Nephron progenitor cell (in vitro differentiated cells): ENCODE results near the gene INSR.

Experiments used
- DNase-seq: peaks from one replicate; pipeline ENCODE4 v3.0.0; 2021
- H3K27ac Mint-ChIP-seq: 2 replicates; pipeline ENCODE4 v1.8.0; 2021; ENCODE audit warnings: mild to moderate bottlenecking, moderate library complexity, mixed read lengths
- H3K27me3 Mint-ChIP-seq: 2 replicates; pipeline ENCODE4 v1.8.0; 2021; ENCODE audit warnings: mild to moderate bottlenecking, low read depth, mixed read lengths; ENCODE audit not compliant: poor library complexity
- H3K36me3 Mint-ChIP-seq: 2 replicates; pipeline ENCODE4 v1.8.0; 2021; ENCODE audit warnings: low read depth, mixed read lengths
- H3K4me1 Mint-ChIP-seq: 2 replicates; pipeline ENCODE4 v1.8.0; 2021; ENCODE audit warnings: mixed read lengths
- H3K4me3 Mint-ChIP-seq: 2 replicates; pipeline ENCODE4 v1.8.0; 2021; ENCODE audit warnings: mild to moderate bottlenecking, moderate library complexity, mixed read lengths
- H3K9me3 Mint-ChIP-seq: 2 replicates; pipeline ENCODE4 v1.8.0; 2021; ENCODE audit warnings: mild to moderate bottlenecking, moderate library complexity, mixed read lengths
- TF ChIP-seq, protein P1 (sequence below): fragments of 200-600 bp; sonication (generic); IDR thresholded peaks from 2 replicates; pipeline ENCODE4 v1.5.0; 2021; ENCODE audit warnings: antibody characterized with exemption

The INSR gene

DNA sequence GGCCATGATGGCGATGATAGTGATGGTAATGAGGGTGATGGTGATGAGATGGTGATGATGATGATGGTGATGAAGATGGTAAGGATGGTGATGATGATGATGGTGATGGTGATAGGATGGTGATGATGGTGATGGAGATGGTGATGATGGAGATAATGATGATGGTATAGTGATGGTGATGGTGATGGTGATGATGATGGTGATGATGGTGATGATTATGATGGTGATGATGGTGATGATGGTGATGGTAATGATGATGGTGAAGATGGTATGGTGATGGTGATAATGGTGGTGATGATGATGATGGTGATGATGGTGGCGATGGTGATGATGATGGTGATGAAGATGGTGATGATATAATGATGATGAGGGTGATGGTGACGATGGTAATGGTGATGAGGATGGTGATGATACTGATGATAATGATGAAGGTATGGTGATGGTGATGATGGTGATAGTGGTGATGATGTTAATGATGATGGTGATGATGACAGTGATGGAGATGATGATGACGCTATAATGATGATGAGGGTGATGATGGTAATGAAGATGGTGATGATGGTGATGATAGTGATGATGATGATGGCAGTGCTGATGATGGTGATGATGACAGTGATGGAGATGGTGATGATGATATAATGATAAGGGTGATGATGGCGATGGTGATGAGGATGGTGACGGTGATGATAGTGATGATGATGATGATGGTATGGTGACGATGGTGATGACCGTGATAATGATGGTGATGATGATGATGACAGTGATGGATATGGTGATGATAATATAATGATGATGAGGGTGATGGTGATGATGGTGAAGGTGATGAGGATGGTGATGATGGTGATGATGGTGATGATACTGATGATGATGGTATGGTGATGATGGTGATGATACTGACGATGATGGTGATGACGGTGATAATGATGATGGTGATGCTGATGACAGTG lies 187.2 kb downstream of the INSR start:
- no peak overlapping the region for H3K27ac Mint-ChIP-seq
- TF ChIP-seq, protein P1, sequence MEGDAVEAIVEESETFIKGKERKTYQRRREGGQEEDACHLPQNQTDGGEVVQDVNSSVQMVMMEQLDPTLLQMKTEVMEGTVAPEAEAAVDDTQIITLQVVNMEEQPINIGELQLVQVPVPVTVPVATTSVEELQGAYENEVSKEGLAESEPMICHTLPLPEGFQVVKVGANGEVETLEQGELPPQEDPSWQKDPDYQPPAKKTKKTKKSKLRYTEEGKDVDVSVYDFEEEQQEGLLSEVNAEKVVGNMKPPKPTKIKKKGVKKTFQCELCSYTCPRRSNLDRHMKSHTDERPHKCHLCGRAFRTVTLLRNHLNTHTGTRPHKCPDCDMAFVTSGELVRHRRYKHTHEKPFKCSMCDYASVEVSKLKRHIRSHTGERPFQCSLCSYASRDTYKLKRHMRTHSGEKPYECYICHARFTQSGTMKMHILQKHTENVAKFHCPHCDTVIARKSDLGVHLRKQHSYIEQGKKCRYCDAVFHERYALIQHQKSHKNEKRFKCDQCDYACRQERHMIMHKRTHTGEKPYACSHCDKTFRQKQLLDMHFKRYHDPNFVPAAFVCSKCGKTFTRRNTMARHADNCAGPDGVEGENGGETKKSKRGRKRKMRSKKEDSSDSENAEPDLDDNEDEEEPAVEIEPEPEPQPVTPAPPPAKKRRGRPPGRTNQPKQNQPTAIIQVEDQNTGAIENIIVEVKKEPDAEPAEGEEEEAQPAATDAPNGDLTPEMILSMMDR = no peak
- H3K9me3 Mint-ChIP-seq = no peaks in the 10 kb centered on the region
- H3K4me3 Mint-ChIP-seq = no peak overlapping the region
- peaks cover 2% of the 10 kb centered on the region for H3K27me3 Mint-ChIP-seq
- no peaks in the 10 kb centered on the region for H3K4me1 Mint-ChIP-seq
- no peaks in the 10 kb centered on the region for H3K36me3 Mint-ChIP-seq
- no peak for DNase-seq

DNA sequence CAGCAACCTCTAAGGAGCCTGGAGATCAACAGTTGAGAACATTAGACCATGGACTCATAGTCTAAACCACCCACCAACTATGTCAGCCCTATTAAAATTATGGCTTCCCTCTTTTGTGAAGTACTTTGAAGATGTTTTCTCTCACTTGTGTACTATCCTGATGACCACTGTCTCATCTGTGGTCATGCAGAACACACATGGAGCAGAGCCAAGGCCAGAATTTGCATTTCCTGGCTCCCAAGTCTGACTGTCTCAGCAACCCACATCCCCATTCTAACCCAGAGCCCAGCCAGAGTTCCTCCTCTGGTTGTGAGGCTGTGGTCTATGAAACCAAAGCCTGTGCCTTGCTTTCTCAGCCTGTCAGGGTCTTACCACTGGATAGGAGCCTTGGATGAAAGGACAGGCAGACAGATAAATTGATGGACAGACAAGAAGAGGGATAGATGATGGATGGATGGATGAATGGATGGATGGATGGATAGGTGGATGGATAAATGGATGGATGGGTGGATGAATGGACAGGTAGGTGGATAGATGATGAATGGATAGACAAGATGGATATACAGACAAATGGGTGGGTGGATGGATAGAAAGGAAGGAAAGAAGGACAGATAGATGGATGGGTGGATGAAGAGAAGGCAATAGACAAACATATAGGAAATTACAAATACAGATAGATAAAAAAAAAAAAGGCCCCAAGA lies 189.3 kb downstream of the INSR start:
- Mint-ChIP-seq H3K4me3 (no peak overlapping the region), H3K27ac (no peak overlapping the region)
- DNase-seq = no peak

DNA sequence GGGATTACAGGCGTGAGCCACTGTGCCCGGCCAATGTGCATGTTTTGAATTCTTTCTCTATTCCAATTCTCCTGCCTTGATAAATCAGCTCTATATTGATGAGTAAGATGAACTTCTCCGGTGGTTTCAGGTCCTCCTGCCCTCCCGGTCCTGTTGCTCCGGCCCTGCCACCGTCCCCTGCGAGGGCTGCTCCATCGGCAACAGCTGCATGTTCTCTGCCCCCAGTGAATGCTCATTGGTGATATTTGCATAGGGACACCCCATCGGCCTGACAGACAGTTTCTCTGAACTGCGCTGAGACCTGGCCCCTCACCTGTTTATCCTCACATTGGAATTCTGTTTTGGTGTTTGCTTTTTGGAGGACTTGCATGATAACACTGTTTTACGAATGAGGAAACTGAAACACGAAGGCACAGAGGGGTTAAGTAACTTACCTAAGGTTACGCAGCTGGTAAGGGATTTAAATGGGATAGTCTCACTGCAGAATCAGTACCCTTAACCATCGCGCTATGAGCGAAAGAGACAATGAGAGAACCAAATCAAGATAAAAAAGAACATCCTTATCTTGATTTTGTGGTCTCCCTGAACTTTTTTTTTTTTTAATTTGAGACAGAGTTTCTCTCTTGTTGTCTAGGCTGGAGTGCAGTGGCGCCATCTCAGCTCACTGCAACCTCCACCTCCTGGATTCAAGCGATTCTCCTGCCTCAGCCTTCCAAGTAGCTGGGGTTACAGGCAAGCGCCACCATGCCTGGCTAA lies 192.5 kb downstream of the INSR start:
- Mint-ChIP-seq H3K9me3 (peaks cover 17% of the 10 kb centered on the region), H3K27ac (no peak overlapping the region), H3K4me1 (peaks cover 15% of the 10 kb centered on the region), H3K36me3 (peaks cover 18% of the 10 kb centered on the region), H3K27me3 (peaks cover 20% of the 10 kb centered on the region), H3K4me3 (no peak overlapping the region)
- TF ChIP-seq, protein P1 = no peak
- DNase-seq = no peak

More for the DNA sequence above, 189.3 kb downstream of the INSR start:
- H3K9me3 Mint-ChIP-seq = no peaks in the 10 kb centered on the region
- TF ChIP-seq, protein P1 = no peak
- peaks cover 9% of the 10 kb centered on the region for H3K4me1 Mint-ChIP-seq
- H3K36me3 Mint-ChIP-seq = no peaks in the 10 kb centered on the region
- H3K27me3 Mint-ChIP-seq = peaks cover 12% of the 10 kb centered on the region

DNA sequence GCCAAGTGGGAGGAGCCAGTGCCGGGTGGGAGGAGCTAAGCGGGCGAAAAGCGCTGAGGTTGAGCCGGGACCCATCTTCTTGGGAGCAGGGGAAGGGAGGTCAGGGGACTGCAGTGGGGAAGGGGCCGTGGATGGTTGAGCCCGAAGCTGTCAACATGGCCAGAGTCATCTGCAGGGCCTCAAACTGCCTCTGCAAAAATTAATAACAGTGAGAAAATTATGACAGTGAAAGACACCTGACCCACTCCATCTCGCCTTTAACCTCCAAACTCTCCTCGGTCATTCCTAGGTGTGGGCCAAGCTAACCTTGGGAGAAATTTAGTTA lies 194.7 kb downstream of the INSR start:
- H3K27ac Mint-ChIP-seq = no peak overlapping the region
- peaks cover 38% of the 10 kb centered on the region for H3K36me3 Mint-ChIP-seq
- peaks cover 15% of the 10 kb centered on the region for H3K4me1 Mint-ChIP-seq
- peak; percentile 93 for DNase-seq
- peak overlapping the region; percentile 93 for H3K4me3 Mint-ChIP-seq
- TF ChIP-seq, protein P1 = no peak
- H3K27me3 Mint-ChIP-seq = peaks cover 20% of the 10 kb centered on the region
- H3K9me3 Mint-ChIP-seq = peaks cover 38% of the 10 kb centered on the region

DNA sequence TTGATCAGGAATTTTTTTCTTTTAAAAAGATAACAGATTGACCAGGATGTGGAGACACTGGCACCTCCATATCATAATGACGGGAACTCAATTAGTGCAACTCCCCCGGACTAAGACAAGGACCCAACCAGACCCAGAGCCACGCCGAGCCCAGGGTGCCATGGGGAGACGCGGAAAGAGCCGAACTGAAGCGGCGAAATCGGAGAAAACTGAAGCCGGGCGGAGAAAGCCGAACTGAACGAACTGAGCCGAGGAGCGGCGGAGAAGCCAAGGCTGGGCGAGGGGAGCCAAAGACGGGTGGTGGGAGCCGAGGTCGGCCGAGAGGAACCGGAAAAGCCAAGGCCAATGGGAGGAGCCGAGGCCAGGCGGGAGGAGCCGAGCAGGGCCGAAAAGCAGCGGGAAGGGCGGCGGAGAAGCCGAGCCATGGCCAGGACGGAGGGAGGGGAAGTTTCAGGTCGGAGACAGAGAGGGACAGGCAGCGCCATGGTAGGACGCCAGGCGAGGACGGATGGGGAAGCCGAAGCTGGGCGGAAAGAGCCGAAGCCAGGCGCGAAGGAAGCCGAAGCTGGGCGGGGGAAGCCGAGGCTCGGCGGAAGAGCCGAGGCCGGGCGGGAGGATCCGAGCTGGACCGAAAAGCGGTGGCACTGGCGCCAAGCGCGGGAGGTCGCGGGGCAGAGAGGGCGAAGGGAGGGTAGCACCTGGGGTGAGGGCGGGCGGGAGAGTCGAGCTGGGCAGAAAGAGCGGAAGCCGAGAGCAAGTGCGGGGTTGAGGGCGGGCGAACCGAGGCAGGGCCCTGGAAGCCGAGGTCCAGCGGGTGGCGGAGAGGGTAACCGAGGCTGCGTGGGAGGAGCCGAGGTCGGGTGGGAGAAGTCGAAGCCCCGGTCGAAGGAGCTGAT lies 195.3 kb downstream of the INSR start:
- Mint-ChIP-seq H3K9me3 (peaks cover 41% of the 10 kb centered on the region), H3K36me3 (peaks cover 40% of the 10 kb centered on the region), H3K27ac (peak overlapping the region; percentile 97)

More for the DNA sequence above, 195.3 kb downstream of the INSR start:
- Mint-ChIP-seq H3K27me3 (peaks cover 20% of the 10 kb centered on the region), H3K4me3 (peak overlapping the region; percentile 93), H3K4me1 (peaks cover 15% of the 10 kb centered on the region)
- TF ChIP-seq, protein P1 = no peak
- DNase-seq = peak; percentile 94
